H1 (cell line): ENCODE results near the gene IFITM10. TPM values are rescaled to one million over a fixed set of nuclear protein-coding genes. Genes with fewer than 3 reads are reported as not detected.

Experiments
- CTCF ChIA-PET: fragments of 300-600 bp; sonication (Branson Sonifier 250); formaldehyde crosslinking; loops from one replicate; lab custom pipeline; 2021; ENCODE audit not compliant: partially characterized antibody; lab: Charles Lee
- POLR2A ChIA-PET: fragments of 300-600 bp; sonication (Branson Sonifier 250); formaldehyde crosslinking; loops from one replicate; lab custom pipeline; 2021; ENCODE audit warnings: inconsistent platforms; ENCODE audit not compliant: partially characterized antibody; lab: Charles Lee
- DNase-seq, 2 experiments: peaks; one replicate each; pipeline versions ENCODE4 v3.0.0 to v3.0.0-alpha.2; 2010 to 2022; ENCODE audit warnings: low spot score in 2 of 2, low read depth in 1 of 2, mixed read lengths in 1 of 2
- FAIRE-seq: peaks from 2 replicates; lab custom pipeline; 2011; peaks lifted over from hg19 to GRCh38; lab: Jason Lieb, UNC
- H2AFZ ChIP-seq: 2 replicates; pipeline ENCODE4 v1.8.1; 2012; ENCODE audit warnings: low read length, inconsistent platforms
- H2AK5ac ChIP-seq: 2 replicates; pipeline ENCODE4 v1.6.1; 2013; ENCODE audit warnings: low read depth, low read length
- H2BK120ac ChIP-seq: replicated peaks from 2 replicates; pipeline ENCODE3; 2013; ENCODE audit warnings: low read depth, low read length, inconsistent platforms
- H2BK12ac ChIP-seq: 2 replicates; pipeline ENCODE4 v1.6.1; 2013; ENCODE audit warnings: low read depth, low read length
- H2BK15ac ChIP-seq: 2 replicates; pipeline ENCODE4 v1.6.1; 2013; ENCODE audit warnings: low read length
- H2BK20ac ChIP-seq: 2 replicates; pipeline ENCODE4 v1.6.1; 2013; ENCODE audit warnings: low read length
- H2BK5ac ChIP-seq: 2 replicates; pipeline ENCODE4 v1.6.1; 2013; ENCODE audit warnings: low read depth, low read length
- H3K14ac ChIP-seq: 2 replicates; pipeline ENCODE4 v1.6.1; 2013; ENCODE audit warnings: inconsistent platforms; ENCODE audit not compliant: insufficient read length
- H3K18ac ChIP-seq: 2 replicates; pipeline ENCODE4 v1.6.1; 2013; ENCODE audit warnings: low read length; ENCODE audit errors: extremely low read depth
- H3K23ac ChIP-seq: 2 replicates; pipeline ENCODE4 v1.6.1; 2013; ENCODE audit warnings: inconsistent platforms; ENCODE audit not compliant: insufficient read length
- H3K23me2 ChIP-seq: 2 replicates; pipeline ENCODE4 v1.6.1; 2013; ENCODE audit warnings: low read depth, low read length
- H3K27ac ChIP-seq: 2 replicates; pipeline ENCODE4 v1.6.1; 2011; ENCODE audit warnings: low read depth, low read length, inconsistent platforms
- H3K27me3 ChIP-seq, 4 experiments: replicated peaks in 1 of 4; 1 replicate in 1 of 4; 2 replicates in 3 of 4; pipeline versions ENCODE4 v1.6.1 to v1.8.1; 2011 to 2013; ENCODE audit warnings: low read length in 3 of 4, mild to moderate bottlenecking in 3 of 4, inconsistent platforms in 2 of 4, mixed read lengths in 2 of 4, moderate library complexity in 1 of 4; ENCODE audit not compliant: control insufficient read depth in 3 of 4, insufficient read depth in 3 of 4; ENCODE audit errors: extremely low read depth in 1 of 4
- H3K36me3 ChIP-seq, 4 experiments: 2 replicates each; pipeline versions ENCODE4 v1.6.1 to v1.8.1; 2011 to 2013; ENCODE audit warnings: mild to moderate bottlenecking in 4 of 4, low read length in 3 of 4, moderate library complexity in 2 of 4, control low read depth in 1 of 4, inconsistent platforms in 1 of 4; ENCODE audit not compliant: insufficient read depth in 4 of 4, control insufficient read depth in 2 of 4
- H3K4ac ChIP-seq: replicated peaks from 2 replicates; pipeline ENCODE3; 2013; ENCODE audit warnings: low read length, low read depth, mixed read lengths, inconsistent platforms; ENCODE audit not compliant: insufficient read length
- H3K4me1 ChIP-seq, 4 experiments: replicated peaks in 1 of 4; 1 replicate in 1 of 4; 2 replicates in 3 of 4; pipeline versions ENCODE4 v1.6.1 to v1.8.1; 2011 to 2013; ENCODE audit warnings: low read length in 3 of 4, inconsistent platforms in 2 of 4, mixed read lengths in 1 of 4; ENCODE audit not compliant: insufficient read depth in 4 of 4, control insufficient read depth in 3 of 4
- H3K4me2 ChIP-seq, 2 experiments: 2 replicates each; pipeline versions ENCODE4 v1.6.1 to v1.8.1; 2011 to 2013; ENCODE audit warnings: low read depth in 2 of 2, low read length in 2 of 2, control low read depth in 1 of 2, inconsistent platforms in 1 of 2, mild to moderate bottlenecking in 1 of 2; ENCODE audit not compliant: insufficient read depth in 1 of 2
- H3K4me3 ChIP-seq, 4 experiments: fragments of 200-600, 300-600 bp in 1 of 4; sonication (generic), shearing (Covaris generic), sonication (Bioruptor Twin) in 1 of 4; 2 replicates each; pipeline versions ENCODE4 v1.5.1 to v1.8.1; 2011 to 2016; ENCODE audit warnings: low read length in 4 of 4, low read depth in 3 of 4, control low read depth in 2 of 4, inconsistent platforms in 2 of 4, mild to moderate bottlenecking in 2 of 4, mixed read lengths in 1 of 4, moderate library complexity in 1 of 4; ENCODE audit not compliant: insufficient read depth in 2 of 4; ENCODE audit errors: extremely low read depth in 1 of 4
- H3K56ac ChIP-seq: replicated peaks from 2 replicates; pipeline ENCODE3; 2013; ENCODE audit warnings: low read depth, mild to moderate bottlenecking, mixed read lengths, low read length, inconsistent platforms; ENCODE audit not compliant: insufficient read length
- H3K79me1 ChIP-seq: 2 replicates; pipeline ENCODE4 v1.6.1; 2013; ENCODE audit warnings: low read depth, low read length, control low read depth
- H3K79me2 ChIP-seq, 2 experiments: 2 replicates each; pipeline versions ENCODE4 v1.6.1 to v1.8.1; 2012 to 2013; ENCODE audit warnings: low read length in 2 of 2, mild to moderate bottlenecking in 2 of 2, inconsistent platforms in 1 of 2; ENCODE audit not compliant: insufficient read depth in 2 of 2, control insufficient read depth in 1 of 2
- H3K9ac ChIP-seq, 4 experiments: replicated peaks in 1 of 4; 1 replicate in 1 of 4; 2 replicates in 3 of 4; pipeline versions ENCODE4 v1.6.1 to v1.8.1; 2011 to 2013; ENCODE audit warnings: low read depth in 3 of 4, low read length in 3 of 4, control low read depth in 2 of 4, mild to moderate bottlenecking in 2 of 4, moderate library complexity in 2 of 4, inconsistent platforms in 1 of 4; ENCODE audit errors: extremely low read depth in 1 of 4
- H3K9me3 ChIP-seq, 2 experiments: 2 replicates each; pipeline versions ENCODE4 v1.6.1 to v1.8.1; 2012 to 2013; ENCODE audit warnings: mild to moderate bottlenecking in 2 of 2, moderate library complexity in 2 of 2, control low read depth in 1 of 2, inconsistent platforms in 1 of 2, low read depth in 1 of 2, low read length in 1 of 2, mixed read lengths in 1 of 2; ENCODE audit not compliant: insufficient read depth in 2 of 2
- H4K20me1 ChIP-seq, 2 experiments: replicated peaks in 1 of 2; 2 replicates each; pipeline versions ENCODE3 to v1.8.1; 2011 to 2013; ENCODE audit warnings: inconsistent platforms in 2 of 2, low read length in 2 of 2, mild to moderate bottlenecking in 1 of 2; ENCODE audit not compliant: insufficient read depth in 2 of 2, control insufficient read depth in 1 of 2
- H4K5ac ChIP-seq: 2 replicates; pipeline ENCODE4 v1.6.1; 2013; ENCODE audit warnings: low read length, low read depth, mixed read lengths, inconsistent platforms; ENCODE audit not compliant: insufficient read length
- H4K8ac ChIP-seq: 2 replicates; pipeline ENCODE4 v1.8.0; 2013; ENCODE audit warnings: mild to moderate bottlenecking, moderate library complexity, low read length, inconsistent platforms; ENCODE audit not compliant: insufficient read depth; ENCODE audit errors: extremely low read depth
- H4K91ac ChIP-seq: replicated peaks from 2 replicates; pipeline ENCODE3; 2013; ENCODE audit warnings: low read length, mixed read lengths, inconsistent platforms; ENCODE audit not compliant: insufficient read length
- CTBP2 ChIP-seq: IDR thresholded peaks from 2 replicates; pipeline ENCODE4 v1.7.0; 2011; ENCODE audit warnings: borderline replicate concordance, mild to moderate bottlenecking, moderate library complexity, mixed read lengths, low read length; ENCODE audit not compliant: insufficient read depth, insufficient read length
- E2F6 ChIP-seq: IDR thresholded peaks from 2 replicates; pipeline ENCODE4 v1.6.1; 2012; ENCODE audit warnings: inconsistent platforms
- JUN ChIP-seq: IDR thresholded peaks from 2 replicates; pipeline ENCODE4 v1.6.1; 2011; ENCODE audit warnings: low read depth, mild to moderate bottlenecking, improper control_type of control experiment, low read length
- JUND ChIP-seq: IDR thresholded peaks from 2 replicates; pipeline ENCODE4 v1.6.1; 2011; ENCODE audit warnings: mild to moderate bottlenecking, improper control_type of control experiment, low read length
- POLR2A ChIP-seq, 2 experiments: IDR thresholded peaks; 1 replicate in 1 of 2; 2 replicates in 1 of 2; pipeline ENCODE4 v1.6.1; 2011; ENCODE audit warnings: low read depth in 2 of 2, low read length in 2 of 2, mild to moderate bottlenecking in 2 of 2; ENCODE audit errors: control extremely low read depth in 1 of 2
- SIRT6 ChIP-seq: IDR thresholded peaks from one replicate; pipeline ENCODE4 v1.7.1; 2012; ENCODE audit warnings: low read length, inconsistent platforms
- TBP ChIP-seq: IDR thresholded peaks from 2 replicates; pipeline ENCODE4 v1.6.1; 2011; ENCODE audit warnings: low read depth, low read length, improper control_type of control experiment
- YY1 ChIP-seq: IDR thresholded peaks from 2 replicates; pipeline ENCODE4 v1.6.1; 2011; ENCODE audit warnings: low read depth, mild to moderate bottlenecking, low read length
- WGBS, 2 experiments: shearing (Covaris generic) in 1 of 2; methylation state at CpG; one replicate each; pipeline versions ENCODE4 v1.1.6 to v1.1.7; 2013 to 2015; ENCODE audit warnings: low lambda C conversion rate in 2 of 2, mixed read lengths in 2 of 2, inconsistent platforms in 1 of 2, low coverage in 1 of 2, missing lambda C conversion rate in 1 of 2; ENCODE audit not compliant: insufficient replicate concordance in 2 of 2, insufficient coverage in 1 of 2, insufficient read length in 1 of 2; ENCODE audit errors: extremely low coverage in 1 of 2, missing lambda C conversion rate in 1 of 2; 5-methylcytosine and 5-hydroxymethylcytosine counted together
- polyA plus RNA-seq, 7 experiments: library from polyadenylated mRNA; depleted of rRNA in 3 of 7; stranded (reverse) in 5 of 7; unstranded in 2 of 7; fragments of >200 nt in 5 of 7; fragments of 200-250 nt in 2 of 7; gene quantifications; 1 replicate in 5 of 7; 2 replicates in 1 of 7; 4 replicates in 1 of 7; pipeline versions ENCODE4 v1.2.1 to v1.2.3, GENCODE V29; 2011 to 2013; ENCODE audit warnings: missing spikeins in 2 of 7, mixed read lengths in 2 of 7
- total RNA-seq: library from RNA; stranded (reverse); fragmentation: NEBNext Ultra II Directional; extraction: Animal tissue kit (Norgen Biotek cat#: 25700); gene quantifications from 2 replicates; pipeline ENCODE4 v1.2.1, GENCODE V29; 2021

Gene IFITM10
- total and polyA plus RNA-seq, 2 of the 8 experiments (the other 6 are each of a cell fraction or from before 2014, with no cell fraction given), result 0.08 to 0.22 TPM

- H3K27ac ChIP-seq, result no peak overlapping the region
- H3K18ac ChIP-seq, result no peak overlapping the region
- H3K79me2 ChIP-seq, result no peaks in the 10 kb centered on the region
- H4K20me1 ChIP-seq, result peaks cover 8 to 13% of the 10 kb centered on the region in 2 experiments
- H2BK15ac ChIP-seq, result no peak overlapping the region
- no peak overlapping the region for H3K56ac ChIP-seq
- H3K4ac ChIP-seq, result no peak overlapping the region
- ChIA-PET CTCF (no interaction called here), POLR2A (interaction anchor here (2.1 kb wide), 1 partner anchor 10 kb away, joined by 5 read pairs; the partner anchor contains the start of gene CTSD)
- no peak overlapping the region for H2BK12ac ChIP-seq
- H3K36me3 ChIP-seq, result peaks cover 0 to 21% (median 4%) of the 10 kb centered on the region in 4 experiments; a peak in 3 of 8 replicates
- H4K5ac ChIP-seq, result no peak overlapping the region
- no peak overlapping the region for H3K4me3 ChIP-seq
- FAIRE-seq, result no peak
- no peak overlapping the region for H2BK20ac ChIP-seq
- H2AFZ ChIP-seq, result no peak overlapping the region
- H3K4me1 ChIP-seq, result peaks cover 0 to 12% (median 4%) of the 10 kb centered on the region in 4 experiments; a peak in 3 of 7 replicates
- H3K14ac ChIP-seq, result no peak overlapping the region
- no peak overlapping the region for H3K9ac ChIP-seq
- H3K4me2 ChIP-seq, result no peak overlapping the region
- H3K9me3 ChIP-seq, result no peaks in the 10 kb centered on the region
- peaks cover 0 to 15% (median 11%) of the 10 kb centered on the region in 4 experiments; a peak in 5 of 7 replicates for H3K27me3 ChIP-seq
- no peak overlapping the region for H2AK5ac ChIP-seq
- H3K23ac ChIP-seq, result no peak overlapping the region
- no peak overlapping the region for H4K8ac ChIP-seq
- peaks cover 4% of the 10 kb centered on the region; the same call in 1 of the 2 replicates for H3K23me2 ChIP-seq
- H2BK5ac ChIP-seq, result no peak overlapping the region
- no peaks in the 10 kb centered on the region for H3K79me1 ChIP-seq
- DNase-seq, result no peak
- no peak overlapping the region for H2BK120ac ChIP-seq
- WGBS, 2 experiments, result 97% methylated on average over 6 of the region's 14 CpGs; no CpG with 5 or more reads in 1 of the 2 experiments
- H4K91ac ChIP-seq, result no peak overlapping the region
- TF ChIP-seq JUN (no peak), E2F6 (no peak), CTBP2 (no peak), JUND (no peak), SIRT6 (no peak), TBP (no peak), POLR2A (IDR thresholded peaks at IDR 0.05; ENCODE audit: control extremely low read depth in 1 of 2, low read depth in 2 of 2, low read length in 2 of 2) (no peak), YY1 (no peak)
Observed at GRCh38 chr11:1753929-1754305, 3.5 kb upstream of the IFITM10 start.
